Endodermal cell (in vitro differentiated cells): ENCODE results near the gene BCL2L14. TPM values are rescaled to one million over a fixed set of nuclear protein-coding genes. Genes with fewer than 3 reads are reported as not detected.

ENCODE experiments used
- DNase-seq: peaks from one replicate; pipeline ENCODE4 v3.0.0-alpha.2; 2017
- H3K27ac ChIP-seq: 2 replicates; pipeline ENCODE4 v1.5.1; 2013; ENCODE audit warnings: mild to moderate bottlenecking, low read depth, low read length, moderate library complexity
- H3K27me3 ChIP-seq: 2 replicates; pipeline ENCODE4 v1.6.1; 2013; ENCODE audit warnings: mild to moderate bottlenecking, low read length, moderate library complexity; ENCODE audit not compliant: insufficient read depth, control insufficient read depth, poor library complexity, severe bottlenecking
- H3K36me3 ChIP-seq: 2 replicates; pipeline ENCODE4 v1.7.0; 2013; ENCODE audit warnings: mild to moderate bottlenecking, low read length, moderate library complexity; ENCODE audit not compliant: control insufficient read depth, insufficient read depth
- H3K4me1 ChIP-seq: one replicate; pipeline ENCODE4 v1.7.0; 2013; ENCODE audit warnings: low read length; ENCODE audit not compliant: control insufficient read depth, insufficient read depth
- H3K4me3 ChIP-seq: 2 replicates; pipeline ENCODE4 v1.5.1; 2013; ENCODE audit warnings: mild to moderate bottlenecking, low read length, moderate library complexity
- H3K9ac ChIP-seq: 2 replicates; pipeline ENCODE4 v1.6.1; 2013; ENCODE audit warnings: mild to moderate bottlenecking, low read length, moderate library complexity; ENCODE audit not compliant: poor library complexity, severe bottlenecking; ENCODE audit errors: extremely low read depth
- H3K9me3 ChIP-seq: 2 replicates; pipeline ENCODE4 v1.6.1; 2013; ENCODE audit warnings: mild to moderate bottlenecking, low read length, moderate library complexity; ENCODE audit not compliant: control insufficient read depth
- H3K27ac Mint-ChIP-seq: 2 replicates; pipeline ENCODE4 v1.8.0; 2020; ENCODE audit warnings: mixed read lengths
- H3K27me3 Mint-ChIP-seq: 2 replicates; pipeline ENCODE4 v1.8.0; 2021; ENCODE audit warnings: mild to moderate bottlenecking, mixed read lengths; ENCODE audit not compliant: insufficient read depth
- H3K36me3 Mint-ChIP-seq: 2 replicates; pipeline ENCODE4 v1.8.0; 2020; ENCODE audit warnings: low read depth, mixed read lengths
- H3K4me1 Mint-ChIP-seq: 2 replicates; pipeline ENCODE4 v1.8.0; 2020; ENCODE audit warnings: mixed read lengths
- H3K4me3 Mint-ChIP-seq: 2 replicates; pipeline ENCODE4 v1.8.0; 2020; ENCODE audit warnings: mild to moderate bottlenecking, moderate library complexity, mixed read lengths
- H3K9me3 Mint-ChIP-seq: 2 replicates; pipeline ENCODE4 v1.8.0; 2020; ENCODE audit warnings: mild to moderate bottlenecking, mixed read lengths
- CTCF ChIP-seq: fragments of 200-600 bp; sonication (generic); conservative IDR thresholded peaks from 2 replicates; pipeline ENCODE4 v1.5.0; 2021; ENCODE audit warnings: antibody characterized with exemption, mild to moderate bottlenecking
- WGBS, 2 experiments: methylation state at CpG; one replicate each; pipeline versions ENCODE4 v1.1.5 to v1.1.7; 2013; ENCODE audit warnings: missing lambda C conversion rate in 2 of 2, mixed read lengths in 1 of 2; ENCODE audit not compliant: insufficient coverage in 1 of 2, insufficient read length in 1 of 2; 5-methylcytosine and 5-hydroxymethylcytosine counted together
- total RNA-seq, 2 donors: library from RNA; stranded (reverse); fragmentation: NEBNext Ultra II Directional in 1 of 2; extraction: Animal tissue kit (Norgen Biotek cat#: 25700) in 1 of 2; gene quantifications; 2 replicates in 1 of 2; 3 replicates in 1 of 2; pipeline ENCODE4 v1.2.1, GENCODE V29; 2021

BCL2L14 gene
- total RNA-seq, 2 donors from 2014 or later = 4.4 to 10.5 TPM

GRCh38 chr12:12091071-12091470 lies 20.3 kb downstream of the BCL2L14 start:
- H3K27ac Mint-ChIP-seq = no peak overlapping the region
- no peaks in the 10 kb centered on the region for H3K27me3 ChIP-seq
- H3K36me3 Mint-ChIP-seq = peaks cover 24% of the 10 kb centered on the region
- H3K4me3 Mint-ChIP-seq = no peak overlapping the region
- no peak overlapping the region for H3K9ac ChIP-seq
- no peaks in the 10 kb centered on the region for H3K27me3 Mint-ChIP-seq
- H3K9me3 ChIP-seq = no peaks in the 10 kb centered on the region
- H3K4me1 ChIP-seq = no peaks in the 10 kb centered on the region
- H3K36me3 ChIP-seq = no peaks in the 10 kb centered on the region
- H3K27ac ChIP-seq = no peak overlapping the region
- TF ChIP-seq CTCF = no peak
- H3K9me3 Mint-ChIP-seq = no peaks in the 10 kb centered on the region
- 93 to 95% methylated on average over 3 of the region's 3 CpGs for WGBS, 2 experiments
- peak; percentile 42 for DNase-seq
- H3K4me3 ChIP-seq = no peak overlapping the region
- peaks cover 19% of the 10 kb centered on the region for H3K4me1 Mint-ChIP-seq

- H3K9ac ChIP-seq = no peak overlapping the region
- H3K27me3 ChIP-seq = no peaks in the 10 kb centered on the region
- no peaks in the 10 kb centered on the region for H3K36me3 ChIP-seq
- Mint-ChIP-seq H3K4me3 (no peak overlapping the region), H3K9me3 (no peaks in the 10 kb centered on the region), H3K4me1 (peaks cover 8% of the 10 kb centered on the region), H3K27ac (no peak overlapping the region), H3K36me3 (peaks cover 26% of the 10 kb centered on the region), H3K27me3 (no peaks in the 10 kb centered on the region)
- no peaks in the 10 kb centered on the region for H3K4me1 ChIP-seq
- H3K27ac ChIP-seq = no peak overlapping the region
- DNase-seq = no peak
- H3K4me3 ChIP-seq = no peak overlapping the region
- WGBS, 2 experiments = 94 to 96% methylated on average over 8 to 14 of the region's 14 CpGs
- no peaks in the 10 kb centered on the region for H3K9me3 ChIP-seq
- TF ChIP-seq CTCF = peak; percentile 20
These were observed 21.4 kb downstream of the BCL2L14 start for GRCh38 chr12:12091977-12092663.

- Mint-ChIP-seq H3K4me1 (peaks cover 8% of the 10 kb centered on the region), H3K36me3 (peaks cover 45% of the 10 kb centered on the region), H3K27ac (no peak overlapping the region), H3K27me3 (no peaks in the 10 kb centered on the region), H3K9me3 (no peaks in the 10 kb centered on the region), H3K4me3 (no peak overlapping the region)
- peaks cover 5% of the 10 kb centered on the region for H3K36me3 ChIP-seq
- DNase-seq = no peak
- no peaks in the 10 kb centered on the region for H3K27me3 ChIP-seq
- H3K4me3 ChIP-seq = no peak overlapping the region
- no peaks in the 10 kb centered on the region for H3K9me3 ChIP-seq
- TF ChIP-seq CTCF = no peak
- H3K27ac ChIP-seq = no peak overlapping the region
- WGBS, 2 experiments = 93 to 95% methylated on average over 4 of the region's 4 CpGs
- H3K9ac ChIP-seq = no peak overlapping the region
- H3K4me1 ChIP-seq = no peaks in the 10 kb centered on the region
These were observed 23.7 kb downstream of the BCL2L14 start for GRCh38 chr12:12094481-12094880.
